Left lung (tissue), 10 donors: ENCODE data around the gene GCM1. TPM values are rescaled to one million over a fixed set of nuclear protein-coding genes. Genes with fewer than 3 reads are reported as not detected.

Experiments
- ATAC-seq: fragments of 200-7000 bp; cut with Tn5 transposase; one replicate; pipeline ENCODE4 v1.9.1; 2020; ENCODE audit warnings: moderate library complexity
- DNase-seq, 4 donors: peaks; one replicate each; pipeline ENCODE4 v3.0.0-alpha.2; 2013 to 2020
- H3K27ac ChIP-seq, 2 donors: fragments of 200-600 bp; sonication (generic) in 1 of 2; one replicate each; pipeline versions ENCODE4 v1.5.0 to v1.8.0; 2020 to 2021
- H3K27me3 ChIP-seq, 2 donors: fragments of 200-600 bp; sonication (generic) in 1 of 2; one replicate each; pipeline versions ENCODE4 v1.5.0 to v1.8.0; 2020 to 2021
- H3K36me3 ChIP-seq, 2 donors: fragments of 200-600 bp; sonication (generic) in 1 of 2; one replicate each; pipeline versions ENCODE4 v1.5.0 to v1.8.0; 2020 to 2021
- H3K4me1 ChIP-seq, 2 donors: fragments of 200-600 bp; one replicate each; pipeline ENCODE4 v1.8.0; 2021
- H3K4me3 ChIP-seq, 2 donors: fragments of 200-600 bp; sonication (generic) in 1 of 2; one replicate each; pipeline versions ENCODE4 v1.5.0 to v1.8.0; 2020 to 2021; ENCODE audit warnings: mild to moderate bottlenecking in 1 of 2
- H3K9me3 ChIP-seq, 2 donors: fragments of 200-600 bp; sonication (generic) in 1 of 2; one replicate each; pipeline versions ENCODE4 v1.5.0 to v1.8.0; 2020 to 2021
- CTCF ChIP-seq, 2 donors: fragments of 200-600 bp; sonication (generic) in 1 of 2; IDR thresholded peaks; one replicate each; pipeline versions ENCODE4 v1.5.0 to v1.8.0; 2021; ENCODE audit warnings: antibody characterized with exemption in 2 of 2
- intact Hi-C, 2 donors: fragments of 100-400 bp; cut with DNase I; formaldehyde crosslinking; loops; one replicate each; pipeline versions ENCODE4 v1.11.2 to v1.14.2; 2022
- polyA plus RNA-seq, 6 donors: library from polyadenylated mRNA; unstranded; fragments of 120-200 nt; gene quantifications; one replicate each; pipeline ENCODE4 v1.2.1, GENCODE V29; 2013; ENCODE audit not compliant: insufficient read length in 6 of 6
- total RNA-seq, 2 donors: library from RNA; stranded (reverse); fragmentation: NEBNext Ultra II Directional; extraction: Animal tissue kit (Norgen Biotek cat#: 25700); gene quantifications; one replicate each; pipeline ENCODE4 v1.2.1, GENCODE V29; 2021
- donor health status: DM: no; HTN: yes; CAD: no.
- donor health status: DM: no; HTN: no; CAD: no.

Gene GCM1
- total and polyA plus RNA-seq, 8 donors: 0.06 to 0.18 TPM; not detected in 6

GRCh38 chr6:53115741-53116140, 32.9 kb downstream of the GCM1 start:
- intact Hi-C loops: no loop called here
- no peak overlapping the region for H3K4me3 ChIP-seq
- no peaks in the 10 kb centered on the region for H3K9me3 ChIP-seq
- no peaks in the 10 kb centered on the region for H3K27me3 ChIP-seq
- no peak for DNase-seq
- no peaks in the 10 kb centered on the region for H3K36me3 ChIP-seq
- TF ChIP-seq CTCF (IDR thresholded peaks at IDR 0.05): no peak
- H3K4me1 ChIP-seq: no peaks in the 10 kb centered on the region
- H3K27ac ChIP-seq: no peak overlapping the region
- ATAC-seq: no peak

GRCh38 chr6:53115113-53115512, 33.5 kb downstream of the GCM1 start:
- no peak overlapping the region for H3K4me3 ChIP-seq
- no peaks in the 10 kb centered on the region for H3K36me3 ChIP-seq
- DNase-seq (no peak), ATAC-seq (no peak)
- H3K27me3 ChIP-seq: no peaks in the 10 kb centered on the region
- TF ChIP-seq CTCF (IDR thresholded peaks at IDR 0.05): no peak
- no peaks in the 10 kb centered on the region for H3K4me1 ChIP-seq
- no peak overlapping the region for H3K27ac ChIP-seq
- H3K9me3 ChIP-seq: no peaks in the 10 kb centered on the region
- intact Hi-C loops: no loop called here

- H3K27ac ChIP-seq: peak overlapping the region in 1 of 2 donors; percentile 41
- intact Hi-C loops: no loop called here
- TF ChIP-seq CTCF (IDR thresholded peaks at IDR 0.05): no peak
- DNase-seq (no peak), ATAC-seq (no peak)
- H3K4me3 ChIP-seq: no peak overlapping the region
- H3K9me3 ChIP-seq: no peaks in the 10 kb centered on the region
- no peaks in the 10 kb centered on the region for H3K36me3 ChIP-seq
- H3K27me3 ChIP-seq: no peaks in the 10 kb centered on the region
- H3K4me1 ChIP-seq: no peaks in the 10 kb centered on the region
Observed at GRCh38 chr6:53113742-53114141, 34.9 kb downstream of the GCM1 start.

GRCh38 chr6:53112871-53113270, 35.8 kb downstream of the GCM1 start:
- H3K27ac ChIP-seq: peak overlapping the region in 1 of 2 donors; percentile 41
- ATAC-seq: peak; percentile 37

GRCh38 chr6:53112404-53112803, 36.2 kb downstream of the GCM1 start:
- TF ChIP-seq CTCF (IDR thresholded peaks at IDR 0.05): no peak
- peak in 2 of 4 donors; percentile 39 to 56 for DNase-seq
- Histone ChIP-seq H3K4me1 (no peaks in the 10 kb centered on the region), H3K9me3 (no peaks in the 10 kb centered on the region), H3K27ac (peak overlapping the region in 1 of 2 donors; percentile 41), H3K27me3 (no peaks in the 10 kb centered on the region), H3K4me3 (no peak overlapping the region), H3K36me3 (no peaks in the 10 kb centered on the region)
- peak; percentile 95 for ATAC-seq
- intact Hi-C loops: no loop called here

More at GRCh38 chr6:53112871-53113270, 35.8 kb downstream of the GCM1 start:
- Histone ChIP-seq H3K27me3 (no peaks in the 10 kb centered on the region), H3K9me3 (no peaks in the 10 kb centered on the region), H3K4me1 (no peaks in the 10 kb centered on the region), H3K36me3 (no peaks in the 10 kb centered on the region), H3K4me3 (no peak overlapping the region)
- no peak for DNase-seq
- intact Hi-C loops: no loop called here
- no peak for TF ChIP-seq CTCF (IDR thresholded peaks at IDR 0.05)
